GM12878 (cell line): ENCODE results near the gene ARHGAP15. TPM values are rescaled to one million over a fixed set of nuclear protein-coding genes. Genes with fewer than 3 reads are reported as not detected.

Source experiments
- ATAC-seq: fragments of 200-7000 bp; cut with Tn5 transposase; 3 replicates; pipeline ENCODE4 v1.9.1; 2020; ENCODE audit warnings: mild to moderate bottlenecking, moderate library complexity
- BruUV-seq: library from RNA; stranded (reverse); fragments of 400-500 nt; replicated peaks from 2 replicates; lab custom pipeline; 2021; lab: Mats Ljungman, UMichigan
- CTCF ChIA-PET: fragments of 300-600 bp; sonication (Branson Sonifier 250); formaldehyde crosslinking; extraction: SDS; loops from one replicate; lab custom pipeline; 2021; ENCODE audit warnings: inconsistent platforms; lab: Yijun Ruan, JAX
- POLR2A ChIA-PET: fragments of 350-600 bp; formaldehyde crosslinking; extraction: SDS; loops from one replicate; lab custom pipeline; 2021; ENCODE audit warnings: inconsistent platforms; lab: Charles Lee
- RAD21 ChIA-PET: fragments of 300-600 bp; sonication (Branson Sonifier 250); formaldehyde crosslinking; loops from one replicate; lab custom pipeline; 2023; ENCODE audit warnings: antibody characterized with exemption; ENCODE audit not compliant: unreplicated experiment; lab: Charles Lee
- SMC1A ChIA-PET: fragments of 300-600 bp; sonication (Branson Sonifier 250); formaldehyde crosslinking; loops from one replicate; lab custom pipeline; 2023; ENCODE audit not compliant: unreplicated experiment, uncharacterized antibody; lab: Charles Lee
- DNase-seq: peaks from one replicate; pipeline ENCODE4 v3.0.0-alpha.2; 2011; ENCODE audit warnings: low read depth, low spot score
- FAIRE-seq: peaks from 3 replicates; lab custom pipeline; 2011; peaks lifted over from hg19 to GRCh38; lab: Jason Lieb, UNC
- H2AFZ ChIP-seq: 2 replicates; pipeline ENCODE4 v1.6.0; 2011; ENCODE audit warnings: low read depth, low read length, control low read depth; ENCODE audit not compliant: control insufficient read depth
- H3K27ac ChIP-seq: 2 replicates; pipeline ENCODE4 v1.5.1; 2011; ENCODE audit warnings: control low read depth; ENCODE audit not compliant: control insufficient read depth, insufficient read depth
- H3K27me3 ChIP-seq, 2 experiments: replicated peaks in 1 of 2; 2 replicates each; pipeline versions ENCODE4 v1.6.0 to v1.6.1; 2011; ENCODE audit warnings: low read length in 1 of 2; ENCODE audit not compliant: control insufficient read depth in 2 of 2, insufficient read depth in 2 of 2
- H3K36me3 ChIP-seq, 2 experiments: 2 replicates each; pipeline ENCODE4 v1.5.1; 2011; ENCODE audit warnings: low read length in 1 of 2; ENCODE audit not compliant: control insufficient read depth in 2 of 2, insufficient read depth in 2 of 2
- H3K4me1 ChIP-seq: 2 replicates; pipeline ENCODE4 v1.6.1; 2011; ENCODE audit warnings: mild to moderate bottlenecking, low read length, moderate library complexity, mixed read lengths; ENCODE audit not compliant: control insufficient read depth, insufficient read depth
- H3K4me2 ChIP-seq: 2 replicates; pipeline ENCODE4 v1.6.0; 2011; ENCODE audit warnings: control low read depth; ENCODE audit not compliant: control insufficient read depth, insufficient read depth
- H3K4me3 ChIP-seq: fragments of 200-600 bp; sonication (generic); 2 replicates; pipeline ENCODE4 v1.5.1; 2016
- H3K79me2 ChIP-seq: 2 replicates; pipeline ENCODE4 v1.6.0; 2011; ENCODE audit warnings: low read length; ENCODE audit not compliant: control insufficient read depth, insufficient read depth
- H3K9ac ChIP-seq: 2 replicates; pipeline ENCODE4 v1.8.0; 2011; ENCODE audit warnings: low read length, control low read depth, mixed read lengths; ENCODE audit not compliant: control insufficient read depth, insufficient read depth
- H3K9me3 ChIP-seq: replicated peaks from 3 replicates; pipeline ENCODE4 v1.5.1; 2011; ENCODE audit warnings: mild to moderate bottlenecking, low read length; ENCODE audit not compliant: control insufficient read depth, insufficient read depth
- H4K20me1 ChIP-seq: 2 replicates; pipeline ENCODE4 v1.6.0; 2011; ENCODE audit not compliant: control insufficient read depth, insufficient read depth
- ASH2L ChIP-seq: fragments of 300-600, 200-600 bp; sonication (generic); IDR thresholded peaks from 2 replicates; pipeline ENCODE4 v1.6.1; 2017; ENCODE audit warnings: low read depth, mild to moderate bottlenecking, borderline replicate concordance
- BCL11A ChIP-seq: IDR thresholded peaks from 2 replicates; pipeline ENCODE4 v1.6.1; 2011; ENCODE audit warnings: low read depth, low read length
- BRCA1 ChIP-seq: IDR thresholded peaks from 2 replicates; pipeline ENCODE4 v1.6.1; 2011; ENCODE audit warnings: low read depth, low read length, improper control_type of control experiment
- CBX5 ChIP-seq: sonication (generic); IDR thresholded peaks from 2 replicates; pipeline ENCODE4 v1.6.1; 2016; ENCODE audit warnings: low read depth, moderate library complexity, mild to moderate bottlenecking, inconsistent platforms
- E2F8 ChIP-seq: fragments of 450-650 bp; IDR thresholded peaks from 2 replicates; pipeline ENCODE4 v1.6.1; 2018; ENCODE audit warnings: mild to moderate bottlenecking, low read depth, moderate library complexity; ENCODE audit not compliant: partially characterized antibody
- FOS ChIP-seq: IDR thresholded peaks from 3 replicates; pipeline ENCODE4 v1.6.1; 2011; ENCODE audit warnings: borderline replicate concordance; ENCODE audit not compliant: insufficient read length; ENCODE audit errors: extremely low read depth
- FOXK2 ChIP-seq: fragments of 450-650 bp; IDR thresholded peaks from 2 replicates; pipeline ENCODE4 v1.6.1; 2017; ENCODE audit warnings: mild to moderate bottlenecking, moderate library complexity
- IRF5 ChIP-seq: fragments of 450-650 bp; IDR thresholded peaks from 2 replicates; pipeline ENCODE4 v1.6.1; 2017; ENCODE audit warnings: borderline replicate concordance
- MEF2A ChIP-seq: IDR thresholded peaks from 2 replicates; pipeline ENCODE4 v1.6.1; 2011; ENCODE audit warnings: low read depth, mild to moderate bottlenecking, low read length, moderate library complexity; ENCODE audit not compliant: insufficient read depth
- PBX3 ChIP-seq: IDR thresholded peaks from 2 replicates; pipeline ENCODE4 v1.6.1; 2011; ENCODE audit warnings: mild to moderate bottlenecking, low read depth, low read length, moderate library complexity; ENCODE audit not compliant: insufficient replicate concordance
- RBBP5 ChIP-seq: fragments of 200-600 bp; sonication (generic); conservative IDR thresholded peaks from 2 replicates; pipeline ENCODE4 v1.6.1; 2016
- RFX5 ChIP-seq: IDR thresholded peaks from 2 replicates; pipeline ENCODE4 v1.6.1; 2011; ENCODE audit warnings: low read depth, low read length, improper control_type of control experiment
- SMAD1 ChIP-seq: fragments of 450-650 bp; IDR thresholded peaks from 2 replicates; pipeline ENCODE4 v1.6.1; 2018; ENCODE audit warnings: mild to moderate bottlenecking, low read depth; ENCODE audit not compliant: partially characterized antibody
- USF2 ChIP-seq: IDR thresholded peaks from 2 replicates; pipeline ENCODE4 v1.6.1; 2011; ENCODE audit warnings: low read depth, low read length, improper control_type of control experiment, borderline replicate concordance
- ZNF217 ChIP-seq: fragments of 450-650 bp; IDR thresholded peaks from 2 replicates; pipeline ENCODE4 v1.6.1; 2017; ENCODE audit warnings: antibody characterized with exemption, mild to moderate bottlenecking
- ZSCAN29 ChIP-seq: fragments of 450-650 bp; IDR thresholded peaks from 2 replicates; pipeline ENCODE4 v1.6.1; 2017; ENCODE audit warnings: mild to moderate bottlenecking, moderate library complexity
- WGBS: methylation state at CpG from one replicate; pipeline ENCODE4 v1.1.6; 2016; ENCODE audit warnings: low lambda C conversion rate; ENCODE audit not compliant: insufficient replicate concordance, insufficient coverage; ENCODE audit errors: missing lambda C conversion rate; 5-methylcytosine and 5-hydroxymethylcytosine counted together
- in situ Hi-C: fragments of 300-500 bp; cut with MboI; formaldehyde crosslinking; loops from 9 replicates; pipeline ENCODE4 v1.14.3; 2018; ENCODE audit warnings: mixed read lengths
- intact Hi-C: fragments of 100-400 bp; cut with micrococcal nuclease; formaldehyde crosslinking; loops from one replicate; pipeline ENCODE4 v1.14.2; 2022; ENCODE audit not compliant: unreplicated experiment
- polyA plus RNA-seq, 11 experiments: library from polyadenylated mRNA; depleted of rRNA in 4 of 11; unstranded in 6 of 11; stranded (reverse) in 5 of 11; fragments of >200 nt; fragmentation: Nextera tagmentation in 4 of 11; fragmentation: Illumina TruSeq in 1 of 11; extraction: Ambion mirVana in 4 of 11; extraction: Trizol in 1 of 11; gene quantifications; 1 replicate in 1 of 11; 2 replicates in 10 of 11; pipeline versions ENCODE4 v1.2.1 to v1.2.3, GENCODE V29; 2011 to 2016; ENCODE audit warnings: inconsistent platforms in 2 of 11, missing spikeins in 2 of 11, low read depth in 1 of 11
- total RNA-seq, 4 experiments: library from RNA; depleted of rRNA in 3 of 4; stranded (reverse); fragments of >200 nt in 3 of 4; fragmentation: Illumina TruSeq in 1 of 4; extraction: Trizol in 1 of 4; gene quantifications; 2 replicates each; pipeline versions ENCODE4 v1.2.1 to v1.2.3, GENCODE V29; 2013 to 2021

ARHGAP15 gene
- total and polyA plus RNA-seq, 10 of the 15 experiments (the other 5 are each of a cell fraction or from before 2014, with no cell fraction given), result 38.0 to 92.6 (median 66.7) TPM

- intact Hi-C loops (no loop called here), in situ Hi-C loops (no loop called here)
- Histone ChIP-seq H3K4me3 (no peak overlapping the region), H3K79me2 (no peaks in the 10 kb centered on the region), H3K9ac (no peak overlapping the region), H3K9me3 (no peaks in the 10 kb centered on the region), H3K36me3 (no peaks in the 10 kb centered on the region; a peak in 1 of 4 replicates), H2AFZ (no peak overlapping the region), H3K27me3 (no peaks in the 10 kb centered on the region), H3K4me2 (no peak overlapping the region), H3K27ac (no peak overlapping the region), H3K4me1 (no peaks in the 10 kb centered on the region), H4K20me1 (no peaks in the 10 kb centered on the region)
- FAIRE-seq (no peak), ATAC-seq (no peak), DNase-seq (no peak)
- BruUV-seq, result no TSS peak
- WGBS, result 90% methylated on average over 9 of the region's 9 CpGs
- ChIA-PET CTCF (interaction anchor here (1.9 kb wide), 1 partner anchor 39 kb away, joined by 5 read pairs; no protein-coding TSS in a partner anchor), POLR2A (no interaction called here), RAD21 (interaction anchor here (0.6 to 2.0 kb wide), 2 partner anchors 9 to 12 kb away, joined by 3 to 5 read pairs; no protein-coding TSS in a partner anchor), SMC1A (interaction anchor here (0.6 to 1.4 kb wide), 5 partner anchors 9 to 1203 kb away, joined by 3 to 5 read pairs (median 3); no protein-coding TSS in a partner anchor)
- TF ChIP-seq USF2 (no peak), ASH2L (no peak), CBX5 (no peak), FOXK2 (no peak), RBBP5 (no peak), RFX5 (no peak), PBX3 (no peak), E2F8 (no peak), ZSCAN29 (no peak), ZNF217 (no peak), FOS (no peak), BCL11A (no peak), SMAD1 (no peak), BRCA1 (no peak), MEF2A (no peak), IRF5 (no peak)
Observed at GRCh38 chr2:143551971-143552650, 422.9 kb downstream of the ARHGAP15 start.
